Liver (tissue), 9 donors: ENCODE results near the gene POLDIP3. TPM values are rescaled to one million over a fixed set of nuclear protein-coding genes. Genes with fewer than 3 reads are reported as not detected.

Experiments
- DNase-seq: peaks from one replicate; pipeline ENCODE4 v3.0.0-alpha.2; 2017; ENCODE audit warnings: low spot score
- H3K27ac ChIP-seq, 2 donors: one replicate each; pipeline ENCODE4 v1.7.0; 2013; ENCODE audit warnings: inconsistent platforms in 2 of 2, low read length in 2 of 2, control low read depth in 1 of 2, low read depth in 1 of 2, mild to moderate bottlenecking in 1 of 2
- H3K27me3 ChIP-seq, 4 donors: one replicate each; pipeline versions ENCODE4 v1.6.1 to v1.7.0; 2013; ENCODE audit warnings: low read length in 3 of 4, inconsistent platforms in 1 of 4, mild to moderate bottlenecking in 1 of 4, moderate library complexity in 1 of 4; ENCODE audit not compliant: control insufficient read depth in 4 of 4, insufficient read depth in 4 of 4
- H3K36me3 ChIP-seq, 4 donors: one replicate each; pipeline versions ENCODE4 v1.6.1 to v1.7.0; 2013; ENCODE audit warnings: low read length in 3 of 4, mild to moderate bottlenecking in 3 of 4, low read depth in 1 of 4, moderate library complexity in 1 of 4; ENCODE audit not compliant: control insufficient read depth in 4 of 4, insufficient read depth in 3 of 4
- H3K4me1 ChIP-seq, 4 donors: one replicate each; pipeline versions ENCODE4 v1.6.1 to v1.7.0; 2013; ENCODE audit warnings: low read length in 3 of 4, mild to moderate bottlenecking in 3 of 4, moderate library complexity in 1 of 4; ENCODE audit not compliant: control insufficient read depth in 4 of 4, insufficient read depth in 4 of 4
- H3K4me3 ChIP-seq, 3 donors: one replicate each; pipeline versions ENCODE4 v1.6.1 to v1.7.0; 2013; ENCODE audit warnings: low read length in 3 of 3, control low read depth in 1 of 3, low read depth in 1 of 3, mild to moderate bottlenecking in 1 of 3
- H3K9ac ChIP-seq, 2 donors: one replicate each; pipeline ENCODE4 v1.7.0; 2013; ENCODE audit warnings: low read length in 2 of 2, mild to moderate bottlenecking in 2 of 2, moderate library complexity in 2 of 2, control low read depth in 1 of 2, low read depth in 1 of 2
- H3K9me3 ChIP-seq, 4 donors: one replicate each; pipeline versions ENCODE4 v1.6.1 to v1.7.0; 2013; ENCODE audit warnings: low read length in 3 of 4; ENCODE audit not compliant: control insufficient read depth in 4 of 4
- FOXA1 ChIP-seq: IDR thresholded peaks from 2 replicates; pipeline ENCODE4 v1.6.1; 2016; ENCODE audit warnings: antibody characterized with exemption
- FOXA2 ChIP-seq: IDR thresholded peaks from 2 replicates; pipeline ENCODE4 v1.6.1; 2016; ENCODE audit warnings: antibody characterized with exemption
- GABPA ChIP-seq, 2 donors: IDR thresholded peaks in 1 of 2; conservative IDR thresholded peaks in 1 of 2; 2 replicates each; pipeline ENCODE4 v1.6.1; 2016; ENCODE audit warnings: antibody characterized with exemption in 2 of 2, mild to moderate bottlenecking in 1 of 2, moderate library complexity in 1 of 2
- HNF4A ChIP-seq, 2 donors: conservative IDR thresholded peaks; 2 replicates each; pipeline ENCODE4 v1.6.1; 2016; ENCODE audit warnings: antibody characterized with exemption in 2 of 2, mild to moderate bottlenecking in 2 of 2
- HNF4G ChIP-seq: IDR thresholded peaks from 2 replicates; pipeline ENCODE4 v1.6.1; 2016; ENCODE audit warnings: antibody characterized with exemption
- JUND ChIP-seq, 2 donors: IDR thresholded peaks; 2 replicates each; pipeline ENCODE4 v1.6.1; 2016; ENCODE audit warnings: antibody characterized with exemption in 2 of 2
- MAX ChIP-seq: IDR thresholded peaks from 2 replicates; pipeline ENCODE4 v1.6.1; 2016; ENCODE audit warnings: antibody characterized with exemption
- NR2F2 ChIP-seq: IDR thresholded peaks from 2 replicates; pipeline ENCODE4 v1.6.1; 2016; ENCODE audit warnings: antibody characterized with exemption
- RAD21 ChIP-seq, 2 donors: IDR thresholded peaks; 2 replicates each; pipeline ENCODE4 v1.6.1; 2016; ENCODE audit warnings: antibody characterized with exemption in 2 of 2, mild to moderate bottlenecking in 2 of 2
- REST ChIP-seq: IDR thresholded peaks from 2 replicates; pipeline ENCODE4 v1.6.1; 2016; ENCODE audit warnings: antibody characterized with exemption, mild to moderate bottlenecking
- RXRA ChIP-seq, 2 donors: IDR thresholded peaks; 2 replicates each; pipeline ENCODE4 v1.6.1; 2017 to 2018; ENCODE audit warnings: antibody characterized with exemption in 2 of 2, mild to moderate bottlenecking in 1 of 2
- TAF1 ChIP-seq: conservative IDR thresholded peaks from 2 replicates; pipeline ENCODE4 v1.6.1; 2016; ENCODE audit warnings: antibody characterized with exemption, mild to moderate bottlenecking
- YY1 ChIP-seq: IDR thresholded peaks from 2 replicates; pipeline ENCODE4 v1.6.1; 2016; ENCODE audit warnings: antibody characterized with exemption, mild to moderate bottlenecking
- ZBTB33 ChIP-seq: IDR thresholded peaks from 2 replicates; pipeline ENCODE4 v1.6.1; 2016; ENCODE audit warnings: antibody characterized with exemption
- WGBS: extraction: QIAGEN DNeasy Blood & Tissue Kit; methylation state at CpG from one replicate; pipeline ENCODE4 v1.1.7; 2013; 5-methylcytosine and 5-hydroxymethylcytosine counted together
- polyA plus RNA-seq, 2 donors: library from polyadenylated mRNA; stranded (reverse) in 1 of 2; unstranded in 1 of 2; fragments of 200-250 nt in 1 of 2; fragments of >200 nt in 1 of 2; fragmentation: Nextera tagmentation in 1 of 2; extraction: Ambion mirVana in 1 of 2; gene quantifications; one replicate each; pipeline versions ENCODE4 v1.2.1 to v1.2.3, GENCODE V29; 2013 to 2015
- total RNA-seq, 2 donors: library from RNA; depleted of rRNA; stranded (reverse); fragments of >200 nt; gene quantifications; one replicate each; pipeline ENCODE4 v1.2.3, GENCODE V29; 2014
- donor health status: healthy.
- donor health status: healthy.
- donor health status: healthy.
- donor health status: healthy.
- donor health status: healthy.

Gene POLDIP3
- total and polyA plus RNA-seq, 4 donors, result 14.6 to 22.5 (median 18.0) TPM

GRCh38 chr22:42620084-42620483 lies 5.4 kb upstream of the POLDIP3 start:
- H3K9ac ChIP-seq, result no peak overlapping the region
- peaks cover 2 to 27% (median 5%) of the 10 kb centered on the region in 4 donors for H3K36me3 ChIP-seq
- no peaks in the 10 kb centered on the region for H3K27me3 ChIP-seq
- H3K9me3 ChIP-seq, result no peaks in the 10 kb centered on the region
- 96% methylated on average over 4 of the region's 4 CpGs for WGBS
- H3K4me1 ChIP-seq, result peaks cover 6 to 33% (median 18%) of the 10 kb centered on the region in 4 donors
- H3K27ac ChIP-seq, result no peak overlapping the region
- no peak overlapping the region for H3K4me3 ChIP-seq
- DNase-seq, result no peak
- TF ChIP-seq REST, result no peak
- TF ChIP-seq HNF4A (conservative IDR thresholded peaks at IDR 0.05), result no peak
- no peak for TF ChIP-seq YY1
- no peak for TF ChIP-seq HNF4G
- TF ChIP-seq GABPA (IDR thresholded peaks at IDR 0.05 in 1 of 2, conservative IDR thresholded peaks at IDR 0.05 in 1 of 2), result no peak
- TF ChIP-seq RAD21 (IDR thresholded peaks at IDR 0.05), result no peak
- no peak for TF ChIP-seq NR2F2
- TF ChIP-seq MAX, result no peak
- no peak for TF ChIP-seq JUND (IDR thresholded peaks at IDR 0.05)
- no peak for TF ChIP-seq FOXA2
- TF ChIP-seq TAF1, result no peak
- no peak for TF ChIP-seq ZBTB33
- no peak for TF ChIP-seq RXRA (IDR thresholded peaks at IDR 0.05)

- peaks cover 2 to 27% (median 5%) of the 10 kb centered on the region in 4 donors for H3K36me3 ChIP-seq
- H3K9me3 ChIP-seq, result no peaks in the 10 kb centered on the region
- TF ChIP-seq ZBTB33 (no peak), RXRA (IDR thresholded peaks at IDR 0.05) (no peak), FOXA2 (no peak), HNF4A (conservative IDR thresholded peaks at IDR 0.05) (no peak), FOXA1 (no peak), RAD21 (IDR thresholded peaks at IDR 0.05) (no peak)
- H3K4me3 ChIP-seq, result no peak overlapping the region
- H3K27me3 ChIP-seq, result no peaks in the 10 kb centered on the region
- no peak overlapping the region for H3K9ac ChIP-seq
- no peak for DNase-seq
- no peak overlapping the region for H3K27ac ChIP-seq
- WGBS, result 96% methylated on average over 35 of the region's 35 CpGs
- H3K4me1 ChIP-seq, result peaks cover 3 to 27% (median 14%) of the 10 kb centered on the region in 4 donors
These were observed 4.8 kb upstream of the POLDIP3 start for GRCh38 chr22:42619261-42620063.
